Stimulated activated CD8-positive, alpha-beta memory T cell treated with anti-CD3 and anti-CD28 coated beads, Interleukin-12 subunit alpha, Interleukin-12 subunit beta, amount 100 ng/mL, for 1 hour (primary cell): ENCODE data around the gene COBL.

Source experiments
- DNase-seq: peaks from one replicate; pipeline ENCODE4 v3.0.0-alpha.2; 2020; ENCODE audit warnings: low read depth

The COBL gene

GRCh38 chr7:51250512-51250911 lies 66.1 kb downstream of the COBL start:
- DNase-seq = no peak

DNA sequence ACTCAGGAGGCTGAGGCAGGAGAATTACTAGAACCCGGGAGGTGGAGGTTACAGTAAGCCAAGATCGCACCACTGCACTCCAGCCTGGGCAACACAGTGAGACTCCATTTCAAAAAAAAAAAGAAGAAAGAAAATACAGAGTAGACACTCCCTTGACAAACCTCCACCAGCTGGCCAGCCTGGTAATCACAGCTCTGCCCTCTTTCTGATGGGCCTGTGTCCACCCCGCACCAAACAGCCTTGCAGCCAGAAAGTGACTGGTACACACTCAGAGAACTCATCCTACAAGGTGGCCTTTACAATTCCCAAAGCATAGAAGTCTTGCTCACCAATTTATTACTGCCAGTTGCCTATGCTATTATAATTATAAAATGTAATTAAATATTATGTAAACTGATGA lies 66.6 kb downstream of the COBL start:
- no peak for DNase-seq

- no peak for DNase-seq
These were observed 67.2 kb downstream of the COBL start for GRCh38 chr7:51249187-51249945.

GRCh38 chr7:51246258-51247245 lies 70.1 kb downstream of the COBL start:
- no peak for DNase-seq

- no peak for DNase-seq
These were observed 71.7 kb downstream of the COBL start for GRCh38 chr7:51244885-51245284.

GRCh38 chr7:51244053-51244452 lies 72.6 kb downstream of the COBL start:
- DNase-seq = no peak

GRCh38 chr7:51243631-51244030 lies 73.0 kb downstream of the COBL start:
- DNase-seq = no peak

- no peak for DNase-seq
These were observed 73.6 kb downstream of the COBL start for GRCh38 chr7:51242881-51243518.

GRCh38 chr7:51242007-51242691 lies 74.5 kb downstream of the COBL start:
- DNase-seq = no peak

- no peak for DNase-seq
These were observed 75.7 kb downstream of the COBL start for GRCh38 chr7:51240868-51241267.

GRCh38 chr7:51239691-51240090 lies 76.9 kb downstream of the COBL start:
- no peak for DNase-seq

- DNase-seq = no peak
These were observed 77.6 kb downstream of the COBL start for GRCh38 chr7:51238981-51239495.

- no peak for DNase-seq
These were observed 79.0 kb downstream of the COBL start for GRCh38 chr7:51237446-51238133.

DNA sequence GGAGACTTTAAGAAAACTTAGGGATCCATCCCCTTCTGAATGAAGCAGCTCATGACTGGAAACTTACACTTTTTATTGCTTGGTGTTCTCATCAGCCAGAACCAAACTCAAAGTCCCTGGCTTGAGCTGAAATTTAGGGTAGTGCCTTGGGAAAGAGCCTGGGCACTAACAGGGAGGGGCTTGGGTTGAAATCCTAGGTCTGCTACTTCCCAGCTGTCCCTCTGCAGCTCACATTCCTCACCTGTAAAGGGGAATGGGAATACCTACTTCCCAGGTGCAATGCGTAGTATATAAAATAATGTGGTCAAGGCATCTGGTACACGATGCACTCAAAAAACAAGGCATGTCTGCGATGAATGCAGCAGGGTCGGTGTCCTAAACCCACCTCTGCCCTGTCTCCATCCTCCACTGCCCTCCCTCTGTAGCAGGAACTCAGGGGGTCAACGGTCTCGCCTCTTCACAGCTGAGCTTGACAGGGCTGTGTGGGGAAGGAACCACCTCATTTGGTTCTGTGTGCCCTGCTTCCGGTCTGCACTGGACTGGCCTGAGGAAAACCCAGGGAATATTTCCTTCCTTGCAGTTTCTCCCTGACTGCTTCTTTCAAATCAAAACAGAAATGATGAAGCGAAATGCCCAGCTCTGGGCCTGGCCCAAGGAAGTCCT lies 80.0 kb downstream of the COBL start:
- no peak for DNase-seq

- DNase-seq = no peak
These were observed 80.9 kb downstream of the COBL start for GRCh38 chr7:51235593-51236313.

- no peak for DNase-seq
These were observed 81.8 kb downstream of the COBL start for GRCh38 chr7:51234609-51235308.

DNA sequence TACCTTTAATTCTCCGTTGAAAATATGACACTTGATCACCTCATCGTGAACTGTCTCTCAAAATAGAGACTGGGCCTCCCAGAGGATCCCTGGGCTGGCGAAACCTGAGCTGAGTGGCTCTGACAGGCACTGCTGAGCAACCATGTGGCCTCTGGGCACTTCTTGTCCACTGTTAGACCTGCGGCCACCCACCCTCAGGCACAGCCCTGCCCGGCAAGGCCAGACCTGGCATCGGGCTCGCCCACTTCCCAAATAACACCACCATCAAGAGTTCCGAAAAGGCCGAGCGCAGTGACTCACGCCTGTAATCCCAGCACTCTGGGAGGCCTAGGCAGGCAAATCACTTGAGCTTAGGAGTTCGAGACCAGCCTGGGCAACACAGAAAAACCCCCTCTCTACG lies 82.5 kb downstream of the COBL start:
- no peak for DNase-seq

GRCh38 chr7:51233374-51233773 lies 83.2 kb downstream of the COBL start:
- DNase-seq = no peak

DNA sequence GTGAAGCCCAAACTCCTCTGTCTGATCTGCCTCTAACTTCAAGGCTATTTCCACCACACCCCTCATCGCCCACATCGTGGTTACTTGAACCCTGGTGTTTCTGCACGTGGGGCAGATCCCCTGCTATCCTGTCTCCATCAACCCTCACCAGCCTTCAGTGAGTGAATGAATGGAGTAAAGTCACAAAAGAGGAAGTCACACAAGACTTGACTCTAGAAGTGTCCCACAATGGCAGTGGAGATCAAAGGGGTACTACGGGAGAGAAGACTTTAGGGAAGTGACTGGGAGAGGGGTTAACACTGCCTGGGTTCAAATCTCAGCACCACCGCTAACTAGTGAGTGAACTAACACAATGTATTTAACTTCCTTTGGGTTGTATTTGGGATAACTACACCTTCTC lies 85.9 kb downstream of the COBL start:
- DNase-seq = no peak

DNA sequence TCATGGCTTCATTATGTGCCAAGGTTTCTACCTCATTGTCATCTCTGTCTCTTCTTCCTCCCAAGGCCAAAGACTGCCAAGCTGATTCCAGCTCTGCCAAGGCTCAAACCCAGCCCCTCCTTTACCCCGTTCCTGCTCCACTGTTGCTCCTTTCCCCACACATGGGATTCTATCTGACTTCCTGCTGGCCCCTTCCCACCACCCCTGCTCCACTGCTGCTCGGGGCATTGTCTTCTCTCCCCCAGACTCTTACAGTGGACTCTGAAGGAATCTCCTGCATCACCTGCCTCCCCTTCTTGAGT lies 86.3 kb downstream of the COBL start:
- DNase-seq = no peak
